ENCODE measurements around the gene RBM20. TPM values are rescaled to one million over a fixed set of nuclear protein-coding genes. Genes with fewer than 3 reads are reported as not detected.
"Not testable (repeated sequence)": the region's sequence is repeated elsewhere in the genome, so short reads cannot be mapped to it uniquely, and the experiment has no call there.

RBM20 gene
- total RNA-seq, result 0.13 TPM in 1 of 2 replicates, not detected in the other

DNA sequence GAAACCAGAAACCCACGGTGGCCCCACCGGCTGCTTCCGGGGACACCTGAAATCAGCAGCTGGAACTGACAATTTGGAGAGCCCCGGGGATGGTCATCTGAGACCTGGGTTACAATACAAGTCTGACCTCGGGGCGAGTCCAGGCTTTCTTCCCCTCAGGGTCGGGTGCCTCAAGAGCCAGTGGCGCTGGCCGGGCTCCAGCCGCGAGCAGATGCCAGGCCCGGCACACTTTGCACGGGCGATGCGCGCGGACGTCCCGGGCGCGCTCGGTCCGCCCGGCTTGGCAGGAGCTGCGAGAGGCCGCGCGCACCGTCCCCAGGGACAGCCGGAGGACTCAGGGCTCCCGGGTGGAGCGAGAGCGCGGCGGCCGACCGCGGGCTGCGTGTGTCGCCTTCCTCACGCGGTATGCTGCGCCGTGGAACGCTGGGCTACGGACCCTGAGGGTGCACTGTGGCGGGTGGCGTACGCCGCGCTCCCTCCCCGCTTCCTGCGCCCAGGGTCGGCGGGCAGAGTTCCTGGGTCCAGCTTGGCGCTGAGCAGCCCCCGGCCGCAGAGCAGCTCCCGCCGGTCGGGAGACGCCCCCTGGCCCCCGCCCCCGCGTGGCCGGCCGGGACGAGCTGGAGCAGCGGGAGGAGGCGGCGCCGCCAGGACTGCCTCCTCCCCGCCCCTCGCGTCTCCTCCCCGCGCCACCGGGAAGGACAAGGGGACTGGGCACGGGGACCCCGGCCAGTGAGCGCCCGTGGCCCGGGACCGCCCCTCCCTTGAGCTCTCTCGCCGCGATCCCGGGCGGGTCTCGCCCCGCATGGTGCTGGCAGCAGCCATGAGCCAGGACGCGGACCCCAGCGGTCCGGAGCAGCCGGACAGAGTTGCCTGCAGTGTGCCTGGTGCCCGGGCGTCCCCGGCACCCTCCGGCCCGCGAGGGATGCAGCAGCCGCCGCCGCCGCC, at the start of gene RBM20:
Gene RBM20, plus strand, starts transcription at position 684 of the 945 bp plus-strand sequence. Its CDS starts 119 bp downstream, at position 803.
- DNase-seq (ENCODE audit: low read depth, low spot score), result no peak

DNA sequence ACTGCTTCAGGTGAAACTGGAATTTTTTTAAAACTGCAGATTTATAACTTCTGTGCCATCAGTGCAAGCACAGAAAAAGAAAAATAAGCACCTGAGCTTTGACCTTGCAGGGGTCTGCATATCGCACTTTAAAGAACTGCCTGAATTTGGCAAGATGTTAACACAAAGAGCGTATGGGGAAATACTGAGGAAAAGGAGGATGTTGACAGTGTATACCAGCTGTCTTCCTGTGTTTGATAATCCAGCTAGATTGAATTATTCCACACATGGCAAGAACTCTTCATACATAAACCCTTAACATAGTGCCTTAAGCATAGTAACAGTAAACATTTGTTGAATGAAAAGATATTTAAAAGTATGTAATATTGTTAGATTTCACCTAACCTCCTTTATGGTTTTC, 46.7 kb upstream of the RBM20 start:
- peak; percentile 10 for DNase-seq (ENCODE audit: low read depth, low spot score)

DNA sequence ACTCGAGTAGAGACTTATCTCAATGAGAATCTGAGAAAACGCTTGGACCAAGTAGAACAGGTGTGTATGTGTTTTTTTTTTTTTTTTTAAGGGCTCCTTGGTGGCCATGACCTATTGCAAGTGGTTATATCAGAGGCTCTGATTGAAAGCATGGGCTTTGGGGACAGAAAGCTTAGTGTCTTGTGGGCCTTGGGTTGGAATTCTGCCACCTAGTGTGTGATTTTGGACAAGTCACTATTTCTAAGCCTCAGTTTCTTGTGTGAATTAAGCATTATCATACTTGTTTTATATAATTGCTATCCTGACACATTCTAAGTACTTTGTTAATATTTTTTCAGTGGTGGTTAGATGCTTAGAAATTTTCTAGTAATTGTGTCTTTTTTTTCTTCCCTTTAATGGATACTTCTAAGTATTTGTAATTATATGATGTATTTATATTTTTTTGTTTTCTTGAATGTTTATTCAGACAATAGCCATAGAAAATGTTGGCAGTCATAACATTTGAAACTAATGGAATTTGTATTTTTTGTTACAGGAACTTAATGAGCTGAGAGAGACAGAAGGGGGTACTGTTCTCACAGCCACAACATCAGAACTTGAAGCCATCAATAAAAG, 43.5 kb upstream of the RBM20 start:
- peak; percentile 36 for DNase-seq (ENCODE audit: low read depth, low spot score)

DNA sequence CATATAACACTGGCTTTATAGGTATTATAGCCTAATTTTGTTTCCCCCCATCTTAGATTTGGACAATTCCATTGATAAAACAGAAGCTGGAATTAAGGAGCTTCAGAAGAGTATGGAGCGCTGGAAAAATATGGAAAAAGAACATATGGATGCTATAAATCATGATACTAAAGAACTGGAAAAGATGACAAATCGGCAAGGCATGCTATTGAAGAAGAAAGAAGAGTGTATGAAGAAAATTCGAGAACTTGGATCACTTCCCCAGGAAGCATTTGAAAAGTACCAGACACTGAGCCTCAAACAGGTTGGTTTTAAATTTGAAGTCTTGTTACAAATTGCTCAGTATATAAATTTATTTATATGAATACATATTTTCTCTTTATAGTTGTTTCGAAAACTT, 42.6 kb upstream of the RBM20 start:
- DNase-seq (ENCODE audit: low read depth, low spot score), result no peak

DNA sequence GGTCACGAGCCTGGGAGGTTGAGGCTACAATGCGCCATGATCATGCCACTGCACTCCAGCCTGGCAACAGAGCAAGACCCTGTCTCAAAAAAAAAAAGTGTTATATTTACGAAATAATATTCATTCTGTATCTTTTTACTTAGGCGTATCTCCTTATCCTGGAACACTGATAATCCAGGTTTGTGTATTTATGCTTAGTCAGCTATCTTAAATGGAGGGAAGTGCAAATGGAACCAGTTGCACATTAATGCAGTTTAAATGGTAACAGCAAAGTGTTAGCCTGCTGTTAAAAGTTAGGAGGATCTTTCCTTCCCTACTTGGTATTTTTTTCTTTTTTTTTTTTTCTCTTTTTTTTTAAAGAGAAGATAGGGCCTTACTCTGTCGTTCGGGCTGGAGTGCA, 36.0 kb upstream of the RBM20 start:
- DNase-seq (ENCODE audit: low read depth, low spot score), result no peak

DNA sequence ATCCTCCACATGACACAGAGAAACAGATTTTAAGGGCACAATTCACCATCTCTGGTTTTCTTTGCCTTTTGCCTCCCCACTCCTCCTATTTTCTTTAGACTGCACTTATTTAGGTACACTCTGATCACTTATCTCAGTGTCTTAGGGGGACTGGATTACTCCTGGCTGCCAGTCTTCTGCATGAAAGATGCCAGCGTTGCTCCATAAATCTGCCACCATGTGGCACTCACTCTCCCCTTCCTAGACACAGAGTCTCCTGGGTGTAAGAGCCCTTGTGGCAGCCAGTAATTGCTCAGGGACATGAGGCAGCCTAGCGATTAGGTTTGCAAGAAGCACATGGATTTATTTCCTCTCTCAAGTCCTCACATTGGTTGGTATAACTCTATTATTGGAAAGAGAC, 34.5 kb upstream of the RBM20 start:
- no peak for DNase-seq (ENCODE audit: low read depth, low spot score)

DNA sequence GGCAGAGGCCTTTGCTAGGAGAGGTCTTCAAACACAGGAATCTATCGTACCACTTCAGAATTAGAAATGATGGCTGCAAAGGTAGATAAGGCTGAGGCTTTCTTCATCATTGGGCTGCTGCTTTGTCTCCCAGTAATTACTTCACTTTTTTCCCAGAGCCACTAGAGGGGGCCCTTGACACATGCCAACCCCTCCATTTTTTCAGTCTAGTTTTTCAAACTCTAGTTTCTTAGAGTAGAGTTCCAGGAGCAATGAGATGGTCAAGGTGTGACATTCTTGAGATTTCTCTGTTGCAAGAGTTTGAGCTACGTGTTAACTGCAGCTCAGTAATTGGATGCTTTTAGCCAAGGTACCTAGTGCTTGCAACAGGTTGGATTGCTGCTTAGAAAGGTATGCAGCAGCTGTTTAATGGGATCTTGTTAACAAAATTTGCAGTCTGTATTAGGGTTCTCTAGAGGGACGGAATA, 33.8 kb upstream of the RBM20 start:
- peak; percentile 11 for DNase-seq (ENCODE audit: low read depth, low spot score)

- not testable (repeated sequence) for DNase-seq (ENCODE audit: low read depth, low spot score)
These were observed 33.4 kb upstream of the RBM20 start for GRCh38 chr10:110610781-110611180.

DNA sequence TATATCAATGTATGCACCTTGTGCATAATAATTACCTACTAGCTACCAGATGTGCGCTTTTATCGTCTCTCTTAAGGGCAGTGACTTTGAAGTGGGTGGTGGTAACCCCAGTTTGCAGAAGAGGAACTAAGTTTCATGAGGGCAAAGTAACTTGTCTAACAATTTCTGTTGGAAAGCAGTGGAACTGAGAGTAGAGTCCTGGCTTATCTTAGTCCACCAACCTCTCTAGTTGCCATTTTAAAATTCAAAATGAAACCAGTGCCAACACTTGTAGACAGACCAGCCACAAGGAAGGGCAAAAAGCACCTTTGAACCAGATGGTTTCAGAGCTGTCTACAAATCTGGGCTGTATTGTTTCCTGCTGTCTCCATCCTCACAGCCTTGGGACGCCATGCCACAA, 32.0 kb upstream of the RBM20 start:
- no peak for DNase-seq (ENCODE audit: low read depth, low spot score)

GRCh38 chr10:110612629-110613028, 31.5 kb upstream of the RBM20 start:
- DNase-seq (ENCODE audit: low read depth, low spot score), result no peak

GRCh38 chr10:110613341-110613995, 30.7 kb upstream of the RBM20 start:
- no peak for DNase-seq (ENCODE audit: low read depth, low spot score)

- no peak for DNase-seq (ENCODE audit: low read depth, low spot score)
These were observed 30.1 kb upstream of the RBM20 start for GRCh38 chr10:110613996-110614495.

GRCh38 chr10:110615057-110615747, 28.9 kb upstream of the RBM20 start:
- no peak for DNase-seq (ENCODE audit: low read depth, low spot score)

DNA sequence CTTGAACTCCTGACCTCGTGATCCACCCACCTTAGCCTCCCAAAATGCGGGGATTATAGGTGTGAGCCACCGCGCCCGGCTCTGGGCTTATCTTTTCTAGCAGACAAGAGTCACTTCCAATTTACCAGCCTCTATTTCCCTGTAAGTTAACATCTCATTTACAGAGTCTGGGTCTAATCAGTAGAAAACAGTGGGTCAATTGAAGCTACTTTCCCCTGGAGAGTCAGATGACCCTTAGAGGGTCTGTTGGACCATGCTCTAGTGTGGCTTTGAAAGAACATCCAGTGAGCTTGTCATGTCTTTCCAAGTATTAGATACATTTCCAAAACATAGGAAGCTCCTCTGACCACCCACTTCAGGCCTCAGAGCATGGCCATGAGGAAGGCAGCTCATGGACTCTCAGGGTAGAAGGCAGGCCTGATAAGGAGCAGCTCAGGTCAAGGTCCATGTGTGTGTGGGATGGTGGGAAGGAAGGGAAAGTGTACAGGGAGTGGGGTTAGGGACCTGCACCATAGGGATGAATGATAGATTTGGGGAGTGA, 27.6 kb upstream of the RBM20 start:
- no peak for DNase-seq (ENCODE audit: low read depth, low spot score)

DNA sequence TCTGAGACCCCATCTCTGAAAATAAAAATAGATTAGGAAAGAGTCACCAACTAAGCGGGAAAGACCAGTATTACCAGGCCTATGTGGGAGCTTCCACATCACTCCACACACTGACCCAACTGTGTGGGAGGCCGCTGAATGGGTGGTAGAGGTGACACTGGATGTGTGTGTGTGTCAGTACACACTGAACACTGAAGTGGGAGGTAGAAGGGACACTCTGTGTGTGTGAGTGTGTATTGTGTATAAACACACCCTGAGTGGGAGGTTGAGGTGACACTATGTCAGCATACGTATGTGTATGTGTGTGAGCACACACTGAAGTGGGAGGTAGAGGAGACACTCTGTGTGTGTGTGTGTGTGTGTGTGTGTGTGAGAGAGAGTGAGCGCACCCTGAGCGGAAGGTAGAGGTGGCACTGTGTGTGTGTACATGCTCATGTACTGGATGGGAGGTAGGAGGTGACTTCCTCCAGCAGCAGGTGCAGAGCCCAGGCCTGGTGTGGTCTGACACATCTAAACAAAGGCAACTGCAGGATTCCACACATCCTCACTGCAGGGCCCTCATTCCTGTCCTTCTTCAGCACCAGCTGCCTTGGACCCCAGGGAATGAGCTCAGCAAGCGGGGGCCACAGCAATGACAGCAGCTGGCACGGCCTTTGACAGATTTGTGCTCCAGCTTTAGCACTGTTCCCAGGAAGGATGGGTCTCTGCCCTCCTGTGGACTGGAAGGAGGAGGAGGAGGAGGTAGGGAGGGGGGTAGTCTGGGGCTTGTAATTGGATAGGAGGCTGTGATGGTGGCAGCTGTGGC, 26.5 kb upstream of the RBM20 start:
- no peak for DNase-seq (ENCODE audit: low read depth, low spot score)

DNA sequence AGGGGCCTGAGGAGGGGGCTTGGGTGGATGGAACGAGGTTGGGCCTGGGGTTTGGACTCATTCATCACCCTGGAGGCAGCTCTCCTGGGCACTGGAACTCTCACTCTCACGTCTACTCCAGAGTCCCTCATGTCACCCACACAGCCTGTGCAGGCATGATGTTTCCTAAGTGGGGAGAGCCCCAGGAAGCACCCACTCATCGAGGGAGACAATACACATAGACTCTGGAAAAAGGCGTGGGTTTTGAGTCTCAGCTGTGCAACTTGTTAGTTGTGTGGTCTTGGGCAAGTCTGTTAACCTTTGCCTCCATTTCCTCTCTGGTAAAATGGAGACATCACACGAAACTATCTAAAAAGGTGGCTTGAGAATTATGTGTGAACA, 25.9 kb upstream of the RBM20 start:
- DNase-seq (ENCODE audit: low read depth, low spot score), result no peak

GRCh38 chr10:110619514-110620397, 24.4 kb upstream of the RBM20 start:
- DNase-seq (ENCODE audit: low read depth, low spot score), result no peak

DNA sequence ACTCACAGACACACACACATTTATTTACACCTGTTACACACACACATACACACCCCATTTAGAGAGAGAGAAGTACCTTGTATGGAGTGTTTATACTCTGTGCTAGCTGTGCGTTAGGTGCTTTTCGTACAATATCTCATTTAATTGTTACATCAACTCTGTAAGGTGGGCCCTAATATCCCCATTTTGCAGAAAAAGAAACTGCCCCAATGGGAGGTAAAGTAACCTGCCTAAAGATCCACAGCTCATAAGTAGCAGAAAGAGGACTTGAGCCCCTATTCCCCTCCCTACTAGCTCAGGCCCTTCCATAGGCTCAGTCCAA, 23.8 kb upstream of the RBM20 start:
- no peak for DNase-seq (ENCODE audit: low read depth, low spot score)

DNA sequence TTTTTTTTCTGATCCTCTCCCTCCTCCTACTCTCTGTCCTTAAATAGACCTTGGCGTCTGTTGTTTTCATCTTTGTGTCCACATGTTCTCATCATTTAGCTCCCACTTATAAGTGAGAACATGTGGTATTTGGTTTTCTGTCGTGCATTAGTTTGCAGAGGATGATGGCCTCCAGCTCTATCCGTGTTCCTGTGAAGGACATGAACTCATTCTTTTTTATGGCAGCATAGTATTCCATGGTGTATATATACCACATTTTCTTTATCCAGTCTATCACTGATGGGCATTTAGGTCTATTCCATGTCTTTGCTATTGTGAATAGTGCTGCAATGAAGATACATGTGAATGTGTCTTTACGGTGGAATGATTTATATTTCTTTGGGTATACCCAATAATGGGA, 20.8 kb upstream of the RBM20 start:
- not testable (repeated sequence) for DNase-seq (ENCODE audit: low read depth, low spot score)

All from pulmonary artery endothelial cell (primary cell).